AG09309 (cell line): ENCODE data around the gene C17orf107.
A peak's percentile ranks its signal among the peaks of the same experiment; 100 is the strongest.

ENCODE experiments used
- DNase-seq: peaks from one replicate; pipeline ENCODE4 v3.0.0-alpha.2; 2010; ENCODE audit warnings: low read depth
- H3K4me3 ChIP-seq: 2 replicates; pipeline ENCODE4 v1.5.1; 2011; ENCODE audit warnings: mild to moderate bottlenecking, low read depth, low read length, moderate library complexity; ENCODE audit not compliant: control insufficient read depth
- TF ChIP-seq, protein P1 (sequence below): IDR thresholded peaks from 2 replicates; pipeline ENCODE4 v1.5.1; 2011; ENCODE audit warnings: mild to moderate bottlenecking, low read depth, low read length, inconsistent platforms; ENCODE audit not compliant: insufficient read depth, control insufficient read depth; ENCODE audit errors: missing control alignments

Gene C17orf107

GRCh38 chr17:4895657-4896331 lies 3.5 kb upstream of the C17orf107 start:
- no peak for DNase-seq
- TF ChIP-seq, protein P1, sequence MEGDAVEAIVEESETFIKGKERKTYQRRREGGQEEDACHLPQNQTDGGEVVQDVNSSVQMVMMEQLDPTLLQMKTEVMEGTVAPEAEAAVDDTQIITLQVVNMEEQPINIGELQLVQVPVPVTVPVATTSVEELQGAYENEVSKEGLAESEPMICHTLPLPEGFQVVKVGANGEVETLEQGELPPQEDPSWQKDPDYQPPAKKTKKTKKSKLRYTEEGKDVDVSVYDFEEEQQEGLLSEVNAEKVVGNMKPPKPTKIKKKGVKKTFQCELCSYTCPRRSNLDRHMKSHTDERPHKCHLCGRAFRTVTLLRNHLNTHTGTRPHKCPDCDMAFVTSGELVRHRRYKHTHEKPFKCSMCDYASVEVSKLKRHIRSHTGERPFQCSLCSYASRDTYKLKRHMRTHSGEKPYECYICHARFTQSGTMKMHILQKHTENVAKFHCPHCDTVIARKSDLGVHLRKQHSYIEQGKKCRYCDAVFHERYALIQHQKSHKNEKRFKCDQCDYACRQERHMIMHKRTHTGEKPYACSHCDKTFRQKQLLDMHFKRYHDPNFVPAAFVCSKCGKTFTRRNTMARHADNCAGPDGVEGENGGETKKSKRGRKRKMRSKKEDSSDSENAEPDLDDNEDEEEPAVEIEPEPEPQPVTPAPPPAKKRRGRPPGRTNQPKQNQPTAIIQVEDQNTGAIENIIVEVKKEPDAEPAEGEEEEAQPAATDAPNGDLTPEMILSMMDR, result no peak
- H3K4me3 ChIP-seq, result no peak overlapping the region

DNA sequence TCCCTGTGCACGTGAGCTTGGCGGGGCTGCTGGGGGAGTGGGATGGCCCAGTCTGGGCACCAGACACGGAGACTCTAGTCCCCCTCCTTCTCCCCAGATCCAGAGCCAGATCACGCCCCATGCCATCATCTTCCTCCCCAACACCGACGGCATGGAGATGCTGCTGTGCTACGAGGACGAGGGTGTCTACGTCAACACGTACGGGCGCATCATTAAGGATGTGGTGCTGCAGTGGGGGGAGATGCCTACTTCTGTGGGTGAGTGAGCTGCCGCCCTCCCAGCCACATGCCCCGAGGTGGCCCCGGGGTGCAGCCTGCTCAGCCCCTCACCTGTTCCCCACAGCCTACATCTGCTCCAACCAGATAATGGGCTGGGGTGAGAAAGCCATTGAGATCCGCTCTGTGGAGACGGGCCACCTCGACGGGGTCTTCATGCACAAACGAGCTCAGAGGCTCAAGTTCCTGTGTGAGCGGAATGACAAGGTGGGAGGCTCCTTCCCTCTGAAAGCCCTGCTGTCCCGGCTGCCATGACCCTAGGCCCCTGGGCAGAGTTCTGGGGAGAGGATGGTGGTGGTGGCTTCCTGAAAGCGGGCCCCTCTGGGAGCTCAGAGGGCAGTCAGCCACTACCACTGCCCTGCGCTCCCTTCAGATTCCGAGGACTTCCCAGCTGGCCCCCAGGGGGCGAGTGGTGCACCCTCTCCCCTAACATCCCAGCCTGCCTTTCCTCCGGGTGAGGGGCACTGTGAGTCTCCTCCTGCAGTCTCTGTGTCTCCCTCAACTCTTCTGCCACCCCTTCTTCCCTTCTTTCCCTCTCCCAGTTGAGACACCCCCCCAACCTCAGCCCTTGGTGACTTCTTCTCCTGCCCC lies 2.8 kb upstream of the C17orf107 start:
- no peak for DNase-seq
- H3K4me3 ChIP-seq, result no peak overlapping the region
- TF ChIP-seq, protein P1, result no peak

GRCh38 chr17:4897198-4897687 lies 2.1 kb upstream of the C17orf107 start:
- TF ChIP-seq, protein P1, result no peak
- DNase-seq, result no peak
- no peak overlapping the region for H3K4me3 ChIP-seq

- H3K4me3 ChIP-seq, result no peak overlapping the region
- TF ChIP-seq, protein P1, result no peak
- no peak for DNase-seq
These were observed 1.6 kb upstream of the C17orf107 start for GRCh38 chr17:4897785-4898184.

- TF ChIP-seq, protein P1, result no peak
- H3K4me3 ChIP-seq, result no peak overlapping the region
These were observed 985 bp upstream of the C17orf107 start for GRCh38 chr17:4898351-4898750.

DNA sequence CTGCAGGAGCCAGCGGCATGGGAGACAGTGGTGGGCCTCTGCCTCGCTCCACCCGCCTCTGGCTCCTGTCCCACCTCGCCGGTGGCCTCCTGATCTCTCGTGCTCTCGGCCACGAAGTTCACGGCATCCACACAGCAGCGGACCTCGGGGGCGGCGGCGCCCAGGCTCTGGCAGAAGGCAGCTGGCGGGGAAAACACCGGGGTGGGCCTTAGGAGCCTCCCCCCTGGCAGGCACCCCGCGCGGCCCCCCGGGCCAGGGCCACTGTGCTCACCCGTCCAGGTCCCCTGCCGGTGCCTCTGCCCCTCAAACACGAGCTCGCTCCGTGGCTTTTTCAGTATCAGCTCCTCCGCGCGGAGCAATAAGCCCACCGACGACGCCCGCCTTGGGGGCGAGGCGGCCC lies 409 bp upstream of the C17orf107 start:
- TF ChIP-seq, protein P1, result no peak
- no peak for DNase-seq
- peak overlapping the region; percentile 51 for H3K4me3 ChIP-seq

More at GRCh38 chr17:4898351-4898750, 985 bp upstream of the C17orf107 start:
- DNase-seq, result no peak
